ENCODE data around the gene COL19A1.

The COL19A1 gene

GRCh38 chr6:69875715-69876114 lies 9.4 kb downstream of the COL19A1 start:
- TF ChIP-seq, protein P1, sequence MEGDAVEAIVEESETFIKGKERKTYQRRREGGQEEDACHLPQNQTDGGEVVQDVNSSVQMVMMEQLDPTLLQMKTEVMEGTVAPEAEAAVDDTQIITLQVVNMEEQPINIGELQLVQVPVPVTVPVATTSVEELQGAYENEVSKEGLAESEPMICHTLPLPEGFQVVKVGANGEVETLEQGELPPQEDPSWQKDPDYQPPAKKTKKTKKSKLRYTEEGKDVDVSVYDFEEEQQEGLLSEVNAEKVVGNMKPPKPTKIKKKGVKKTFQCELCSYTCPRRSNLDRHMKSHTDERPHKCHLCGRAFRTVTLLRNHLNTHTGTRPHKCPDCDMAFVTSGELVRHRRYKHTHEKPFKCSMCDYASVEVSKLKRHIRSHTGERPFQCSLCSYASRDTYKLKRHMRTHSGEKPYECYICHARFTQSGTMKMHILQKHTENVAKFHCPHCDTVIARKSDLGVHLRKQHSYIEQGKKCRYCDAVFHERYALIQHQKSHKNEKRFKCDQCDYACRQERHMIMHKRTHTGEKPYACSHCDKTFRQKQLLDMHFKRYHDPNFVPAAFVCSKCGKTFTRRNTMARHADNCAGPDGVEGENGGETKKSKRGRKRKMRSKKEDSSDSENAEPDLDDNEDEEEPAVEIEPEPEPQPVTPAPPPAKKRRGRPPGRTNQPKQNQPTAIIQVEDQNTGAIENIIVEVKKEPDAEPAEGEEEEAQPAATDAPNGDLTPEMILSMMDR (IDR thresholded peaks at IDR 0.05; ENCODE audit: insufficient read depth, low read depth, low read length, missing control alignments): no peak
- H3K4me3 ChIP-seq (ENCODE audit: low read length): no peak overlapping the region
- no peak for DNase-seq (ENCODE audit: low read depth)

- DNase-seq (ENCODE audit: low read depth): no peak
- H3K4me3 ChIP-seq (ENCODE audit: low read length): no peak overlapping the region
- TF ChIP-seq, protein P1 (IDR thresholded peaks at IDR 0.05; ENCODE audit: insufficient read depth, low read depth, low read length, missing control alignments): no peak
Measured at GRCh38 chr6:69878795-69879194, 12.4 kb downstream of the COL19A1 start.

- DNase-seq (ENCODE audit: low read depth): no peak
- H3K4me3 ChIP-seq (ENCODE audit: low read length): no peak overlapping the region
- TF ChIP-seq, protein P1 (IDR thresholded peaks at IDR 0.05; ENCODE audit: insufficient read depth, low read depth, low read length, missing control alignments): no peak
Measured at GRCh38 chr6:69880601-69881000, 14.2 kb downstream of the COL19A1 start.

- TF ChIP-seq, protein P1 (IDR thresholded peaks at IDR 0.05; ENCODE audit: insufficient read depth, low read depth, low read length, missing control alignments): no peak
- DNase-seq (ENCODE audit: low read depth): no peak
- no peak overlapping the region for H3K4me3 ChIP-seq (ENCODE audit: low read length)
Measured at GRCh38 chr6:69881322-69882151, 15.2 kb downstream of the COL19A1 start.

DNA sequence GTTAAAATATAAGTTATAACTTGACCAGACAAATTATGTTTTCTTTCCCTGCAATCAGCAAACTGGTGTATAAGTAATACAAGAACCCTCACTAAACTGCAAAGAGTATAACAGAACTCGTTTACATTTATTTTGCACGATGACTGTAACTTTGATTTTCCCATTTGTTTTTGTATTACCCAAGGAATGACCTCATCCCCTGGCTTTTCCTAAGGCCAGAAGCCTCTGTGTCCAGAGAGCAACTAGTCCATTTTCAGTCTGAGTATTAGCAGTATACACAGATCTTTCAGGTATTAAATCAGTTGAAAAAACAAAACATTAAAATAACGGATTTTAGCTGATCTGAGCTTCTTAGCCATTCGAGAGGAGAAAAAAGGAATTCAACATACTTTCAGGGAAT lies 17.2 kb downstream of the COL19A1 start:
- DNase-seq (ENCODE audit: low read depth): no peak
- H3K4me3 ChIP-seq (ENCODE audit: low read length): no peak overlapping the region
- TF ChIP-seq, protein P1 (IDR thresholded peaks at IDR 0.05; ENCODE audit: insufficient read depth, low read depth, low read length, missing control alignments): no peak

DNA sequence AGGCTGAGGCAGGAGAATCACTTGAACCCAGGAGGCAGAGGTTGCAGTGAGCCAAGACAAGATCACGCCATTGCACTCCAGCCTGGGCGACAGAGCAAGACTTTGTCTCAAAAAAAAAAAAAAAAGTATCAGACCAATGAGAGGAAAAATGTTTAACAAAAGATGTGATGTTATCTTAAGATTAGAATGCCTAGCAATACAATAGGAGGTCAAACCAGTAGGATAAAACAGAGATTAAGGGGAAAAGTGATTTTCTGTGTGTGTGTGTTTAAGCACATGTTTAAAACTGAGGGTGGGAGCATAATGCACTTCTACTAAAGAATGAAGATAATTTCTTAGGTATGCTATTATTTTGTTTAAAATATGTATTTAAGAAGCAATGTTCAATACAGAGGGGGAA lies 17.9 kb downstream of the COL19A1 start:
- TF ChIP-seq, protein P1 (IDR thresholded peaks at IDR 0.05; ENCODE audit: insufficient read depth, low read depth, low read length, missing control alignments): no peak
- DNase-seq (ENCODE audit: low read depth): no peak
- H3K4me3 ChIP-seq (ENCODE audit: low read length): no peak overlapping the region

DNA sequence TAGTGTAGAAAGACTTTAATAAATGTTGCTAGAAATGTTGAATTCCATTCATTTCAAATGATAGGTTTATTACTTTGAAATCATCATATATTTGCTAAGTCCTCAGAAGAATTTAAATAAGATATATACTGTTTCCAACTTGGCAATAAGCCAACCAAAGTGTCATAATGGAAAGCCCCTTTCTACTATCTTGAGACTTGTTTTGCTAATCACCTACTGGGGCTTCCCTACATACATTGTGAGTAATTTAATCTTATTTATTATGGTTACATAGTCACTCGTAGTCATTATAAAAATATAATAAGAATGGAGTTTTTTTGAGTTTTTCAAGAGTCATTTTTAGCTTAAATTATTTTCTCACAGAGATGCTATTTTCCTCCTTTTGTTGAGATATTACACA lies 20.7 kb downstream of the COL19A1 start:
- no peak overlapping the region for H3K4me3 ChIP-seq (ENCODE audit: low read length)
- TF ChIP-seq, protein P1 (IDR thresholded peaks at IDR 0.05; ENCODE audit: insufficient read depth, low read depth, low read length, missing control alignments): no peak
- peak; percentile 23 for DNase-seq (ENCODE audit: low read depth)
